Activated effector memory CD4-positive, alpha-beta T cell treated with Interleukin-2 at 50 U/mL for 16 hours (primary cell): ENCODE results near the gene ARHGEF10L.

Experiments used
- DNase-seq: peaks from one replicate; pipeline ENCODE4 v3.0.0-alpha.2; 2020

ARHGEF10L gene

DNA sequence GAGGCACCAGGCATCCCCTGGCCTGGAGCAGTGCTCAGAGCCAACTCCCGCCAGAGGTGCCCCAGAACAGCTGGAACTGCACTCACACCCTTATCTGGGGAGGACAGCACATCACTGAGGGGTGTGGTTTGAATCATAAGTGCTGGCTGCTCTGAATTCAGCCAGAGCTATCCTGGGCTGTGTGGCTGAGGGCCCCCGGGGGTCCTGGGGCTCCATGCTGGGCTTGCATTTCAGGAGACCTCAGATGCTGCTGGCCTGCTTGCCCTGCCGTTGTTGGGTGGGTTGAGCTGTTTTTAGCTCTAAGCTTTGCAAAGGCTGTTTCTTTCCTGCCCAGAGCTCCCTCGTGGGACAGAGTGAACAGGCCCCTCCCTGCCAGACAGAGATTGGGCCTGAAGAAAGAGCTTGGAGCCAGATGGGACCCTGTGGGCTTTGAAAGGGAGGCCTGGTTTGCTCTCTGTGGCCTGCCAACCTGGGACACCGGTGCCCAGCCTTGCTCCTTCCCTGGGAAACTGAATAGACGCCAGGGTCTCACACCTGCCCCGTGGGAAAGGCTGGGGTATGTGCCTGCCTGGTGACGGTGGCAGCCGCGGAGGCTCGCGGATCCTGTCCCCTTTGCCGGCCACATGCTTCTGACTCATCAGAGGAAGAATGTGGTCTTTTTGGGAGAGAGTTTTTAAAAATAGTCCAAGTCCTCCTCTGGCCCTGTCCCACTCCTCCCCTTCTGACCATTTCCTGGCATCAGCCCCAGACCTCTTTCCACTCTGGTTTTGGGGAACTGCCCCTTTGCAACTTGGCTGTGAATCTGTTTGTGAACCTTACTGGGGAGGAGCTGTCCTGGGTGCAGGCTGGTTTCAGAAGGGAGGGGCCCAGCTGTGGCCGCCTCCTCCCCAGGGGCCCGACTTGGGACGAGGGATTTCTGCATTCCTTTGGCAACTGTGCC is 30.0 kb downstream of the ARHGEF10L start:
- DNase-seq, result no peak

- DNase-seq, result no peak
Observed at GRCh38 chr1:17570228-17570627, 30.7 kb downstream of the ARHGEF10L start.

- no peak for DNase-seq
Observed at GRCh38 chr1:17572264-17572985, 32.9 kb downstream of the ARHGEF10L start.

DNA sequence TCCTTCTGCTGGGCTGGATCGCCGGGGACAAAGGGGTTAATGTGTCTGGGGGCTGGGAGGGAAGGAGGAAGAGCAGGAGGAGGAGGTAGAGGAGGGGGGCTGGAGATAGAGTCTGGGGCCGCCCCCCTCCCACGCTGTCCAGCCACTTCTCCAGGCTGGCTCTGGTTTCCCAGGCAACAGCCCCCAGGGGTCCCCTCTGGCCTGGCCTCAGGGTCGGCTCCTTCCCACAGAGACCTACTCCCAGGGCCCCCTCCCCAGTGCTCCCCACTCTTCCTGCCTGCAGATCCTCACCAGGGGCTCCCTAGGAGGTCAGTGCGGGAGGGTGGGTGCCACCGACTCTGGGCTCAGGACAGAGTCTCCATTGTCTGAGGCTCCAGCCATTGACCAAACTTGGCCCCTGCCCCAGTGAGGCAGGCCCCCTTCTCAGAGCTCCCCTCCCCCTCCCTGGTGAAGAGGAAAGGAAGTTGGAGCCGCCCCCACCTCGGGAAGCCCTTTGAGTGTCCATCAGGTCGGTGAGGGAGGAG is 34.1 kb downstream of the ARHGEF10L start:
- no peak for DNase-seq

DNA sequence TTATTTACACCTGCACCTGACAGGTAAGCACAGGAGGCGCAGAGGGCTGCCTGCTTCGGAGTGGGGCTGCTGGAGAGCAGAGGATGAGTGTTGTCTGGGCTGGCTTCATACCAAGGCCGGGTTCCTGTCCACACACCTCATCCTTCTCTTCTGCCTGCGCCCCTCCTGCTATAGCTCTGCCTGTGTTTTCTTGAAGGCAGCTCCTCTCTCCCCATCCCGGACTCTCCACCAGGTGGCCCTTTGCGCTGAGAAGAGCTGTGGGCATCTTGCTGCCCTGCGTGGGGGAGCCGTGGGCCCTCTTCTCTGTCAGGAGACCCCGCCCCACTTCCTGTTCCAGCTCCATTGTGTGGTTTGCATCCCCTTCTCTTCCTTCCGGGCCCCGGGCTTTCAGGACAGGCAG is 35.0 kb downstream of the ARHGEF10L start:
- no peak for DNase-seq

- DNase-seq, result no peak
Observed at GRCh38 chr1:17575797-17576518, 36.5 kb downstream of the ARHGEF10L start.

DNA sequence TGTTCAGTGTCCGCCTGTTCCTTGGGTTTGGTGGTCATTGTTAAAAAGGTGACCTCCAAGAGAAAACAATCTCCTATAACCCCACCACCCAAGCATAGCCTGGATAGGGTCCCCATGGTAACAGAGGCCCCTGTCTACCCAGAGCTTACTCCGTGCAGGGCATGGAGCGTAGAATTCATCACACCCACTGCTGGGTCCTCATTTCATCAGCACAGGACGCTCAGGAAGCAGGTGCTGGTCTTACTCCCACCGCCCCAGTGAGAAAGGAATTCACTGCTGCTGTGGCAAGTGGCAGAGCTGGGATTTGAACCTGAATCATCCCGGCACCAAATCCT is 37.0 kb downstream of the ARHGEF10L start:
- DNase-seq, result no peak

DNA sequence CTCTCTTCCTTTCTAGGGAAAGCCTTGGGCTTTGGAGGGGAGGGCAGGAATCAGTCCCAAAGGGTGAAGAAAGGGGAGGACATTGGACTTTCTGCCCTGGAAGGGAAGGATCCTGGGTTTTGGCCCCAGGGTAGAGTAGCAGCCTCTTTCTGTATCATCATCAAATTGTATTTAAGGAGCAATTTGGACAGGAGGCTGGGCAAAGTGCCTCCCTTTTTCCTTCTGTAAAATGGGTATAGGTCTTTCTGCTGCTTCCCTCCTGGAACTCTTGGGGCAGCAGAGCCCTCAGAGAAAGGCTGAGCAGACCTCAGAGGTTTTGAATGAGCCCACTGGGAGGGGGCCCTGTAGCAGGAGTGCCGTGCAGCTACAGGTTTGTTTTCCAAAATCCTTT is 38.4 kb downstream of the ARHGEF10L start:
- DNase-seq, result no peak

DNA sequence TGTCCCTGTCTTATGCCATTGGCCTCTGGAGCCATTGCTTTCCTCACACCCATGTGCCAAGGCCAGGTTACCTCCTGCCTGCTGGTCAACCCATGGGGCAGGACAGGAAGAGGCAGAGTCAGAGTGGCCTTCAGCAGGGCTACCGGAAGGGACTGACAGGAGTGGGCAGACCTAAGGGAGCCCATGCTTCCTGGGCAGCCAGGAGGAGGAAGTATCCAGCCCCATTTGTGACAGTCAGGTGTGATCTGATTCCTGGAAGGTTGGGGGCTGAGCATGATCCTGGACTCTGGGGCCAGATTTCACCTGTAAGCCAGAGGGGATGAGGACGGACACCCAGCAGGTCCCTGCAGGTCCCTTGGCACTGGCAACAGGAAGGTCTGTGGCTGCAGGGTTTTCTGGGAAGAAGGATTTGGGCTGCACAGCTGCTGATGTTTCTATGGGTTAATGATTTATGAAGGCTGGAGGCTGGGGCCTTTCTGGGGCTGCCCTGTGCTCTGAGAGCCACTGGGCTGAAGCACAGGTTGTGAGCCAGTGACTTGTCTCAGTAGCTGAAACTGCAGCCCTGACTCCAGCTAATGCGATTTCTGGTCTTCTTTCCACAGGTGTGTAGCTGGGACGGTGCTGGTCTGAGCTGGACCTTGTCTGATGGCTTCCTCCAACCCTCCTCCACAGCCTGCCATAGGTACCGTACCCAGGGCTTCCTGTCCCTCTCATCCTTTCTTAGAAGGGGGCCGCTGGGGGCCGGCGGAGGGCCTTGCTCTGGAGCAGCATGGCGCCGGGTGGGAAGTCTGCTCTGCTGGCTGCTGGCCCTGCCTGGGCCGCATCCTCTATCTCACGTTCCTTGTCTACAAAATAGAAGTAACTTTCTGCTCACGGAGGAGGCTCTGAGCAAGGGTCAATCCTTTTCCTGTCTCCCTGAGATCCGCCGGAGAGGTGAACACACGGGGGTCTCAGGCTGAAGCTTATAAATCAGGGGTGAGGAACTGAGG is 40.7 kb downstream of the ARHGEF10L start:
- no peak for DNase-seq

DNA sequence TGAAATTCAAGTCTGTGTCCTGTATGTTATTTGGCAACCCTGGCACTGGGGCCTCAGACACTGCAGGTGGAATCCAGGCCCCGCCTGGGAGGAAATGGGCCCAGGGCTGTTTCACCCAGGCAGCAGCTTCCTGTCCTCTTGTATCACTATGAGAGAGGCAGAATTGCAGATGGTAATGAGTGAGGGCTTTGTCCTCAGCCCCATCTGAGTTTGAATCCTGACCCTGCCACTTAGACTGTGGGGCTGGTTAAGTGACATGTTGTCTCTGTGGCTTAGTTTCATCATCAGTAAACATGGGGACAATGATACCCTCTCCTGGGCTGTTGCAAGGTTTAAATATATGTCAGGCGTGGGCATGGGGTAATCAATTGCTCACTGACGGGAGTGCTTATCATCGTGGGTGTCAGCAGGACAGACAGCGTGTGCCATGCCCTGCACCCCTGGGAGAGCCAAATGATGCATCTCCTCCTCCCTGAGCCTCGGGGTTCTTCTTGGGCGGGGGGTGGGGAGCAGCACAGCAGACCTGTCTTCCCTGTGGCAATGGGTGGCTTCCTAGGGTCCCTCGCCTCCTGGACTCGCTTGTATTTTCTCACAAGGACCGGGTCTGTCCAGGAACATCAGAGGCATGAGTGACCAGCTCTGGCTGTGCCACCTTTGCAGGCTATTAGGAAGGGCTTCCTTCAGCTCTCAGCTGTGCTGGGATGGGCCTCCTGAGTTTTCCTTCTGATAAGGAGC is 42.1 kb downstream of the ARHGEF10L start:
- no peak for DNase-seq

GRCh38 chr1:17582124-17582774 is 42.8 kb downstream of the ARHGEF10L start:
- DNase-seq, result no peak

DNA sequence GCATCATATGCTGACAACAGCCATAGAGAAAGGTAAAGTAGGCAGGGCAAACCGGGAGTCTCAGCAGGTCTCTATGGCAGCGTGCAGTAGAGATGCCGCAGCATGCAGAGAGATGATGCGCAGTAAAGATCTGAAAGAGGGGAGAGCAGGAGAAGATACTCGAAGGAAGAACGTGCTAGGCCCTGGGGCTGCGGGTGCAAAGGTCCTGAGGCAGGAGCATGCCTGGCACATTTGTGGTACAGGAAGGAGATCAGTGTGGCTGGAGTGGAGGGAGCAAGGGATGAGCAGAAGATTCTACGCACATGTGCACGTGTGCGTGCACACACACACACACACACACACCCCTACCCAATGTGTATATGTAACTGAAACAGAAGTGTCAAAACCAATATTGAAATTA is 45.0 kb downstream of the ARHGEF10L start:
- no peak for DNase-seq

DNA sequence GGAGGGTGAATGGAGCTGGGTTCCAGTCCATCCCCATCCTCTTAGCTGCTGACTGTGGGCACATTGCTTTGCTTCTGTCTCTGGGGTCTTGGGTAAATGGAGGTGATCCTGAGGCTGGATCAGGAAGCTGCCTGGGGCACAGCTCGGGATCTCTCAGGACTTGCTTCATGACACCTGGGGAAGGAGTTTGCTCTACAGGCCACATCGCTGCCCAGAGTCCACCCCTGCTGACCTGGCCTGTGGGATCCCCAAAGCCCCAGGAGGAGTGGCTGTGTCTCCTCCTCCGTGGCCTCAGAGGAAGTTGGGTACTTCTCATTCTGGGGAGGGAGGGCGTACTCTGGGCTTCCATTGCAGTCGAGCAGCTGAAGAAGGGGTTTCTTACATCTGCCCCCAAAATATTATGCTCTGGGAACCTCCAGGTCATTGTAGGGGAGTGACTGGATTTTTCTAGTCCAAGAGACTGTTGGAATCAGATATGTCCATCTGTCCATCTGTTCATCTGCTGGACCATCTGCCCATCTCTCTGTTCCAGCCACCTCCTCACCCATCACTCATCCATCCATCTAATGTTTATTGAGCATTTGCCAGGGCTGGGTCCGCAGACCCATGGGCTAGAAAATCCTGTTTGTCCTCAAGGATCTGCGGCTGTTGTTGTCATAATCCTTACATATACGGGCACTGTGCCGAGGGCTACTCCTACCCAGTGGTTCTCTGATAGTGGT is 45.9 kb downstream of the ARHGEF10L start:
- no peak for DNase-seq

GRCh38 chr1:17586172-17586964 is 46.9 kb downstream of the ARHGEF10L start:
- no peak for DNase-seq

DNA sequence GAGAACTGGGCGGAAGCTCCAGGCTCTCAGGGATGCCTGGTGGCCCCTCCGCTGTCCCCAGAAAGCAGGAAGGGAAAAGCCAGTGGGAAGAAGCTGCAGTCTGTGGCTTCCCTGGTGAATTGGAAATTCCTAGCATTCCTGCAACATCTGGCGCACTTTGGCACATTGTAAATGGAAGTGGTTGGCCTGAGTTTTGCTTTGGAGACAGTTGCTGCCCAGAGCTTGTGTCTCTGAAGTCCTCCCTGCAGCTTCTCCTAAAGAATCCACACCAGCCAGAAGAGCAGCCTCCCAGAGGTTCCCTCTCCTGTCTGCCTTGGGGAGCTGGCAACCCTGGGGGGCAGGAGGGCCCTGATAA is 48.2 kb downstream of the ARHGEF10L start:
- DNase-seq, result no peak

GRCh38 chr1:17588048-17588871 is 48.8 kb downstream of the ARHGEF10L start:
- DNase-seq, result no peak

GRCh38 chr1:17591814-17592430 is 52.4 kb downstream of the ARHGEF10L start:
- no peak for DNase-seq

DNA sequence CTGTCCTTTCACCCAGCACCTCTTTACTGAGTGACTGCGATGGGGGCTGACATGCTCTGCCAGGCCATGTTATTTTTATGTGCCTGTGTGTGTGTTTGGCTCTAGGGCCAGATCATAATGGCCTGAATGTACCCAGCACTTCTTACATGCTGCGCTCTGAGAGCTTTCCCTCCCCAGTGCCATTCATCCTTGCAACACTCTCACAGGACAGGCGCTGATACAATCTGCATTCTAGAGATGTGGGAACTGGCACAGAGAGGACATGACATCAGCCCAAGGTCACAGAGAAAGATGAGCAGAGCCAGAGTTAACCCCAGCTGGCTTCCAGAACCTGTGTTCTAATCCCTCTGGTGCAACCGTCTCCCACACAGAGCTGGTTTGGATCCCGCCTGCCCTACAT is 54.5 kb downstream of the ARHGEF10L start:
- no peak for DNase-seq
